Cardiac fibroblast (primary cell): ENCODE measurements around the gene DPYSL5.

Experiments used
- DNase-seq, 2 donors: peaks; one replicate each; pipeline versions ENCODE4 v3.0.0 to v3.0.0-alpha.2; 2010; ENCODE audit warnings: low read depth in 2 of 2
- H3K4me3 ChIP-seq, 2 donors: replicated peaks in 1 of 2; 1 replicate in 1 of 2; 2 replicates in 1 of 2; pipeline ENCODE4 v1.5.1; 2011; ENCODE audit warnings: low read depth in 2 of 2, low read length in 2 of 2, mild to moderate bottlenecking in 2 of 2, moderate library complexity in 1 of 2
- TF ChIP-seq, protein P1 (sequence below): IDR thresholded peaks from one replicate; pipeline ENCODE4 v1.5.1; 2011; ENCODE audit warnings: low read depth, mild to moderate bottlenecking, low read length, inconsistent platforms

DPYSL5 gene, protein sequence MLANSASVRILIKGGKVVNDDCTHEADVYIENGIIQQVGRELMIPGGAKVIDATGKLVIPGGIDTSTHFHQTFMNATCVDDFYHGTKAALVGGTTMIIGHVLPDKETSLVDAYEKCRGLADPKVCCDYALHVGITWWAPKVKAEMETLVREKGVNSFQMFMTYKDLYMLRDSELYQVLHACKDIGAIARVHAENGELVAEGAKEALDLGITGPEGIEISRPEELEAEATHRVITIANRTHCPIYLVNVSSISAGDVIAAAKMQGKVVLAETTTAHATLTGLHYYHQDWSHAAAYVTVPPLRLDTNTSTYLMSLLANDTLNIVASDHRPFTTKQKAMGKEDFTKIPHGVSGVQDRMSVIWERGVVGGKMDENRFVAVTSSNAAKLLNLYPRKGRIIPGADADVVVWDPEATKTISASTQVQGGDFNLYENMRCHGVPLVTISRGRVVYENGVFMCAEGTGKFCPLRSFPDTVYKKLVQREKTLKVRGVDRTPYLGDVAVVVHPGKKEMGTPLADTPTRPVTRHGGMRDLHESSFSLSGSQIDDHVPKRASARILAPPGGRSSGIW

DNA sequence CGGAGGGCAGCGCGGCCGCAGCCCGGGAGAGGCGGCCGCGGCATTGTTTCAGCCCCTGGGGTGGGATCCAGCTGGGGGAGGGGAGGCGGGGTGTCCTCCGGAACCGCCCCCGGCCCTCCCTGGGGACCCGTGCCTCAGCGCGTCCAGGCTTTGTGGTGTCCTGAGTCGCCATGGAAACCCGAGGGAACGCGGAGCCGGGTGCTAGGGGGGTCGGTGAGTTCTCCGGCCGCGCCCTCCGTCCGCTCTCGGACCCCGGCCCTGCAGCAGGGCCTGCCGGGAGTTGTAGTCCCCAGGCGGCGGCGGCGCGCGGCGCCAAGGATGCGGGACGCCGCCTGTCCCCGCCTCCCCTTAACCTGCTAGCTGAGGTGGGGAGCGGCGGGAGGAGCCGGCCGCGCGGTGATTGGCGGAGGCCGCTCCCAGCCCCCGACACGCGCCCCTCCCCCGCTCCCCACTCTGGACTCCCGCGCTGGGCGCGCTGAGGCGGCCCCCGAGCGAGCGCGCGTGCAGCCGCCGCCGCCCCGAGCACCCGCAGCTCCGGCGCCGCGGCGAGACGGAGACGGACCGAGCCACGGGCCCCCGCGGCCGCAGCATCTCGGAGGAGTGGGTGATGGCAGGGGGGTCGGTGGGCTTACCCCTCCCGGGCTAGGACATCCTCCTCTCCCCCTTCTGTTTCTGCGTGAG is at the start of gene DPYSL5:
Gene DPYSL5, plus strand, starts transcription at position 478 of the 681 bp plus-strand sequence. CDS start 50,368 bp downstream, outside the sequence.
- DNase-seq, result no peak
- TF ChIP-seq, protein P1, sequence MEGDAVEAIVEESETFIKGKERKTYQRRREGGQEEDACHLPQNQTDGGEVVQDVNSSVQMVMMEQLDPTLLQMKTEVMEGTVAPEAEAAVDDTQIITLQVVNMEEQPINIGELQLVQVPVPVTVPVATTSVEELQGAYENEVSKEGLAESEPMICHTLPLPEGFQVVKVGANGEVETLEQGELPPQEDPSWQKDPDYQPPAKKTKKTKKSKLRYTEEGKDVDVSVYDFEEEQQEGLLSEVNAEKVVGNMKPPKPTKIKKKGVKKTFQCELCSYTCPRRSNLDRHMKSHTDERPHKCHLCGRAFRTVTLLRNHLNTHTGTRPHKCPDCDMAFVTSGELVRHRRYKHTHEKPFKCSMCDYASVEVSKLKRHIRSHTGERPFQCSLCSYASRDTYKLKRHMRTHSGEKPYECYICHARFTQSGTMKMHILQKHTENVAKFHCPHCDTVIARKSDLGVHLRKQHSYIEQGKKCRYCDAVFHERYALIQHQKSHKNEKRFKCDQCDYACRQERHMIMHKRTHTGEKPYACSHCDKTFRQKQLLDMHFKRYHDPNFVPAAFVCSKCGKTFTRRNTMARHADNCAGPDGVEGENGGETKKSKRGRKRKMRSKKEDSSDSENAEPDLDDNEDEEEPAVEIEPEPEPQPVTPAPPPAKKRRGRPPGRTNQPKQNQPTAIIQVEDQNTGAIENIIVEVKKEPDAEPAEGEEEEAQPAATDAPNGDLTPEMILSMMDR, result no peak
- no peak within 1 kb of the TSS for H3K4me3 ChIP-seq

DNA sequence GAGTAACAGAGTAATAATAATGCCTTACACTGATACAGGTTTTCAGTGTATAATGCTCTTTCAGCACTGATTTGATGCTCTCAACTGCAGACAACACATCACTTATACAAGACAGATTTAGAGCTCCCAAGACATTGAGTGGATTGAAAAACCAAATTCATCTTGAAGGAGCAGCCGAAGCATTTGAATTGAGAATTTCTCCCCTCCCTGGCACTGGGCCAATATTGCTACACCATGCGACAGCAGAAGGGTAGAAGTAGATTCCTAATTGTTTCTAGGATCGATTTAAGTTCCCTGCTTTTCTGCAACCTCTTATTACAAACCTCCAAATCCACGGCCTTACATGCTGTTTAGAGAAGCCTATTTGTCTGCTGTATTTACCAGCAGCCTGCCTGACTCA is 46.6 kb upstream of the DPYSL5 start:
- TF ChIP-seq, protein P1, result no peak
- no peak overlapping the region for H3K4me3 ChIP-seq
- DNase-seq, result no peak

DNA sequence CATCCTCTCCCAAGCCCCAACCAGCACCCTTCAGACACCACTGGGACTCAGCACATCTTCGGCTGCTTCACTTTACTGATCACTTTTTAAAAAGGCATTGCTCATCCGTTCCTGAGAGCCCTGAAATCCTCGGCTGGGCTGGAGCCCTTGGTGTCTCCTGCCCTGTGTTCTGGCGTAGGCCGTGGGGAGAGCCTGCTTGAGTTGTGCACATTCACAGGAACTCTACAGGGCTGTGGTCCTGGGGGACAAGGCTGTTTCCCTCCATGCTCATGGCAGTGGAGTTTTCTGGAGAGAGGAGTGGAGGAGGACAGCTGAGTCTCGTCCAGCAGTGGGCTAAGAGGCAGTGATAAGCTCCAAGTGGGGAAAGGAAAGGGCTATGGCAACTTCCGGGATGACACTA is 46.1 kb upstream of the DPYSL5 start:
- TF ChIP-seq, protein P1, result no peak
- DNase-seq, result no peak
- H3K4me3 ChIP-seq, result no peak overlapping the region

DNA sequence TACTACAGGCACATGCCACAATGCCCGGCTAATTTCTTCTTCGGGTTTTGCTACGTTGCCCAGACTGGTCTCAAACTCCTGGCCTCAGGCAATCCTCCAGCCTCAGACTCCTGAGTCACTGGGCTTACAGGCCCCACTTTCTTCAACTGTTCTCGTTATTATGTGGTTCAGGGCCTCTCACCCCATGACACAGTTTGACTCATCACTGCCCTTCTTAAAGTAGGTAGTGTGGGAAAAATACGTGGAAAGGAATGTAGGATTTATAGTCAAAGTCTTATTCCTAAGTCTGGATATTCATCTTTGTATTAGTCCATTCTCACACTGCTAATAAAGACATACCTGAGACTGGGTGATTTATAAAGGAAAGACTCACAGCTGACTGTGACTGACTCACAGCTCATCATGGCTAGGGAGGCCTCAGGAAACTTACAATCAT is 42.7 kb upstream of the DPYSL5 start:
- TF ChIP-seq, protein P1, result no peak
- peak; percentile 26 to 83 for DNase-seq
- no peak overlapping the region for H3K4me3 ChIP-seq

DNA sequence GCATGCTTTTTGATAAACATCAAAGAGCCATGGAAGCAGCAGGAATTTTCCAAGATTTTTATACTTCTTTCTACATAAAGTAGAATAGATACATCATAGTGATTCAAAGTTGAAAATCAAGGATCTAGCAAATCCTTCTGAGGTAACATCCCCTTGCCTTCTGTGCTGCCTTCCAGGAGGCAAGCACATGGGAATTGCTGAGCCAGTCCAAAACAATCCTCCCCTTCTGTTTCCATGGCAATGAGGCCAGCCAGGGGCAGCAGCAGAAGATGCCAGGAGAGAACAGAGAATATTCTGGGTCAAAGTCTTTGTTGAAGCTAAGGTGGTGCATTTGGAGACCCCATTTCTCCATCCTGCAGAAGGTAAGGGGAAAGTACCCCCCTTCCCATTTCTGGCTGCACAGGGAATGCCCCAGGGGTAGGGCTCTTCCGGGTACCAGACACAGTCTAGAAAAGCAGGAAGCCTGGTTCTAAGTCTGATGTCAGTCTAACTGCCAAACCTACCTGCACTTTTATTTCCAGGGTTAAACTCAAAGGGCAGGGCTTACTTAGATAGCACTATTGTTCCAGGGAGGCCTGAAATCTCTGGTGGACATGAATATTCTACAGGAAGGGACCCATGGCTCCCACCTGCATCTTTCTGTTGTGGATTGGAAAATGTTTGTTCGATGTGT is 40.0 kb upstream of the DPYSL5 start:
- no peak overlapping the region for H3K4me3 ChIP-seq
- DNase-seq, result peak; percentile 40 to 73
- TF ChIP-seq, protein P1, result no peak

DNA sequence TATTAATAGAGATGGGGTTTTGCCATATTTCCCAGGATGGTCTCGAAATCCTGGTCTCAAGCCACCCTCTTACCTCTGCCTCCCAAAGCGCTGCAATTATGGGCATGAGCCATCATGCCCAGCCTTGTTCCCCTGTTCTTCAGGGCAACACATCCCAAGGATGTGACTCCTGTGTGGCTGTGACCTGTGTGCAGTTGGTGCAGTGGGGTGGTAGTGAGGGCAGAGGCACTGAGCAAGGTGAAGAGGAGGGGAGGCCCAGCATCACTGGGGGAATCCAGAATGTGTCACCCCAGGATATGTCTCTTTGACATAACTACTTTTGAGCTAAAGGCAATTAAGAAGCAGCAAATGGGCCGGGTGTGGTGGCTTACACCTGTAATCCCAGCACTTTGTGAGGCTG is 38.7 kb upstream of the DPYSL5 start:
- no peak overlapping the region for H3K4me3 ChIP-seq
- DNase-seq, result no peak
- TF ChIP-seq, protein P1, result no peak
